Panc1 (cell line): ENCODE data around the gene CLEC16A. TPM values are rescaled to one million over a fixed set of nuclear protein-coding genes. Genes with fewer than 3 reads are reported as not detected.

ENCODE experiments used
- ATAC-seq: fragments of 200-7000 bp; cut with Tn5 transposase; 2 replicates; pipeline ENCODE4 v1.9.1; 2020; ENCODE audit warnings: mild to moderate bottlenecking, moderate library complexity
- BruUV-seq: library from RNA; stranded (reverse); fragments of 400-500 nt; replicated peaks from 2 replicates; lab custom pipeline; 2021; lab: Mats Ljungman, UMichigan
- CTCF ChIA-PET: fragments of 300-600 bp; sonication (Branson Sonifier 250); formaldehyde crosslinking; loops from one replicate; lab custom pipeline; 2022; ENCODE audit warnings: antibody characterized with exemption; lab: Charles Lee
- POLR2A ChIA-PET: fragments of 300-600 bp; sonication (Branson Sonifier 250); formaldehyde crosslinking; loops from one replicate; lab custom pipeline; 2022; ENCODE audit warnings: antibody characterized with exemption; lab: Charles Lee
- DNase-seq: peaks from one replicate; pipeline ENCODE4 v3.0.0-alpha.2; 2010; ENCODE audit warnings: low read depth, low spot score
- H3K27ac ChIP-seq: 2 replicates; pipeline ENCODE4 v1.5.1; 2011; ENCODE audit warnings: mild to moderate bottlenecking, low read length, inconsistent platforms
- H3K27me3 ChIP-seq: fragments of 200-500 bp; sonication (Bioruptor generic); 2 replicates; pipeline ENCODE4 v1.6.0; 2014; ENCODE audit warnings: low read length, inconsistent platforms; ENCODE audit not compliant: control insufficient read depth, insufficient read depth
- H3K36me3 ChIP-seq: fragments of 200-500 bp; sonication (Bioruptor generic); 2 replicates; pipeline ENCODE4 v1.5.1; 2014; ENCODE audit warnings: inconsistent platforms, mild to moderate bottlenecking, low read length, moderate library complexity; ENCODE audit not compliant: control insufficient read depth, insufficient read depth
- H3K4me1 ChIP-seq: 2 replicates; pipeline ENCODE4 v1.5.1; 2011; ENCODE audit warnings: inconsistent platforms, mild to moderate bottlenecking, low read length, moderate library complexity; ENCODE audit not compliant: control insufficient read depth, insufficient read depth
- H3K4me3 ChIP-seq, 2 experiments: 2 replicates each; pipeline ENCODE4 v1.5.1; 2011 to 2012; ENCODE audit warnings: low read depth in 2 of 2, low read length in 2 of 2, mild to moderate bottlenecking in 2 of 2, inconsistent platforms in 1 of 2, moderate library complexity in 1 of 2
- H3K9me3 ChIP-seq: fragments of 200-500 bp; sonication (Bioruptor generic); 2 replicates; pipeline ENCODE4 v1.5.1; 2014; ENCODE audit warnings: low read depth, mild to moderate bottlenecking, inconsistent platforms, low read length, moderate library complexity; ENCODE audit not compliant: control insufficient read depth, insufficient read depth
- POLR2AphosphoS5 ChIP-seq: IDR thresholded peaks from 2 replicates; pipeline ENCODE4 v1.6.1; 2012; ENCODE audit warnings: mild to moderate bottlenecking, low read depth, low read length, moderate library complexity
- SIN3A ChIP-seq: IDR thresholded peaks from 2 replicates; pipeline ENCODE4 v1.6.1; 2012; ENCODE audit warnings: low read depth, mild to moderate bottlenecking, low read length, moderate library complexity, borderline replicate concordance; ENCODE audit not compliant: insufficient read depth
- TCF7L2 ChIP-seq: IDR thresholded peaks from 2 replicates; pipeline ENCODE4 v1.6.1; 2011; ENCODE audit warnings: mild to moderate bottlenecking, low read depth, low read length, inconsistent platforms
- in situ Hi-C: cut with HindIII; loops from 2 replicates; pipeline ENCODE4 v1.10.0; 2016; ENCODE audit warnings: low sequenced_read_pairs, low pct_unique_long_range_greater_than_20kb
- intact Hi-C: fragments of 100-400 bp; cut with micrococcal nuclease; formaldehyde crosslinking; loops from one replicate; pipeline ENCODE4 v1.10.0; 2022; ENCODE audit not compliant: unreplicated experiment
- total RNA-seq: library from RNA; stranded (reverse); gene quantifications from one replicate; pipeline ENCODE4 v1.2.1, GENCODE V29; 2021; ENCODE audit not compliant: unreplicated experiment
- TF ChIP-seq, protein P1 (sequence below), 2 experiments: IDR thresholded peaks; 2 replicates each; pipeline ENCODE4 v1.6.1; 2011 to 2012; ENCODE audit warnings: low read depth in 2 of 2, control low read depth in 1 of 2, low read length in 1 of 2, mild to moderate bottlenecking in 1 of 2, moderate library complexity in 1 of 2; ENCODE audit not compliant: insufficient read depth in 1 of 2
- TF ChIP-seq, protein P2 (sequence below): fragments of 450-650 bp; IDR thresholded peaks from 2 replicates; pipeline ENCODE4 v1.5.1; 2017; ENCODE audit warnings: mild to moderate bottlenecking

The CLEC16A gene
- total RNA-seq, 1 experiment from 2014 or later, result 21.0 TPM

DNA sequence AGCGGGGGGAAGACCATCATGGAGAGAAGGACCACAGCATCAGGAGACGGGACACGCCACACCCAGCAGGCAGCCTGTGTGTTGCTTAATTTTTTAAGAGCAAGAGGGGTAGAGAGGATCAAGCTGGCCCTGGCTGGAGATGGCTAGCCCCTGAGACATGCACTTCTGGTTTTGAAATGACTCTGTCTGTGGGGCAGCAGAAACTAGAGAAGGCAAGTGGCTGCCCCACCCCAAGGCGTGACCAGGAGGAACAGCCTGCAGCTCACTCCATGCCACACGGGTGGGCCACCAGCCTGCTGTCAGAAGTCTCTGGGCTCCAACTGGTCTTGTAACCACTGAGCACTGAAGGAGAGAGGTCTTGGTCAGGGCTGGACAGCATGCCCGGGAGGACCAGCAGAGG lies 236.1 kb downstream of the CLEC16A start:
- DNase-seq (no peak), ATAC-seq (no peak)
- no peaks in the 10 kb centered on the region for H3K36me3 ChIP-seq
- in situ Hi-C loops, result no loop called here
- H3K9me3 ChIP-seq, result no peaks in the 10 kb centered on the region
- ChIA-PET CTCF (no interaction called here), POLR2A (no interaction called here)
- H3K27ac ChIP-seq, result no peak overlapping the region
- no peaks in the 10 kb centered on the region for H3K27me3 ChIP-seq
- H3K4me3 ChIP-seq, result no peak overlapping the region
- intact Hi-C loops, result no loop called here
- no peaks in the 10 kb centered on the region for H3K4me1 ChIP-seq
- TF ChIP-seq, protein P1, sequence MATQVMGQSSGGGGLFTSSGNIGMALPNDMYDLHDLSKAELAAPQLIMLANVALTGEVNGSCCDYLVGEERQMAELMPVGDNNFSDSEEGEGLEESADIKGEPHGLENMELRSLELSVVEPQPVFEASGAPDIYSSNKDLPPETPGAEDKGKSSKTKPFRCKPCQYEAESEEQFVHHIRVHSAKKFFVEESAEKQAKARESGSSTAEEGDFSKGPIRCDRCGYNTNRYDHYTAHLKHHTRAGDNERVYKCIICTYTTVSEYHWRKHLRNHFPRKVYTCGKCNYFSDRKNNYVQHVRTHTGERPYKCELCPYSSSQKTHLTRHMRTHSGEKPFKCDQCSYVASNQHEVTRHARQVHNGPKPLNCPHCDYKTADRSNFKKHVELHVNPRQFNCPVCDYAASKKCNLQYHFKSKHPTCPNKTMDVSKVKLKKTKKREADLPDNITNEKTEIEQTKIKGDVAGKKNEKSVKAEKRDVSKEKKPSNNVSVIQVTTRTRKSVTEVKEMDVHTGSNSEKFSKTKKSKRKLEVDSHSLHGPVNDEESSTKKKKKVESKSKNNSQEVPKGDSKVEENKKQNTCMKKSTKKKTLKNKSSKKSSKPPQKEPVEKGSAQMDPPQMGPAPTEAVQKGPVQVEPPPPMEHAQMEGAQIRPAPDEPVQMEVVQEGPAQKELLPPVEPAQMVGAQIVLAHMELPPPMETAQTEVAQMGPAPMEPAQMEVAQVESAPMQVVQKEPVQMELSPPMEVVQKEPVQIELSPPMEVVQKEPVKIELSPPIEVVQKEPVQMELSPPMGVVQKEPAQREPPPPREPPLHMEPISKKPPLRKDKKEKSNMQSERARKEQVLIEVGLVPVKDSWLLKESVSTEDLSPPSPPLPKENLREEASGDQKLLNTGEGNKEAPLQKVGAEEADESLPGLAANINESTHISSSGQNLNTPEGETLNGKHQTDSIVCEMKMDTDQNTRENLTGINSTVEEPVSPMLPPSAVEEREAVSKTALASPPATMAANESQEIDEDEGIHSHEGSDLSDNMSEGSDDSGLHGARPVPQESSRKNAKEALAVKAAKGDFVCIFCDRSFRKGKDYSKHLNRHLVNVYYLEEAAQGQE (IDR thresholded peaks at IDR 0.05; ENCODE audit: insufficient read depth in 1 of 2, low read depth in 2 of 2, low read length in 1 of 2), result no peak
- TF ChIP-seq, protein P2, sequence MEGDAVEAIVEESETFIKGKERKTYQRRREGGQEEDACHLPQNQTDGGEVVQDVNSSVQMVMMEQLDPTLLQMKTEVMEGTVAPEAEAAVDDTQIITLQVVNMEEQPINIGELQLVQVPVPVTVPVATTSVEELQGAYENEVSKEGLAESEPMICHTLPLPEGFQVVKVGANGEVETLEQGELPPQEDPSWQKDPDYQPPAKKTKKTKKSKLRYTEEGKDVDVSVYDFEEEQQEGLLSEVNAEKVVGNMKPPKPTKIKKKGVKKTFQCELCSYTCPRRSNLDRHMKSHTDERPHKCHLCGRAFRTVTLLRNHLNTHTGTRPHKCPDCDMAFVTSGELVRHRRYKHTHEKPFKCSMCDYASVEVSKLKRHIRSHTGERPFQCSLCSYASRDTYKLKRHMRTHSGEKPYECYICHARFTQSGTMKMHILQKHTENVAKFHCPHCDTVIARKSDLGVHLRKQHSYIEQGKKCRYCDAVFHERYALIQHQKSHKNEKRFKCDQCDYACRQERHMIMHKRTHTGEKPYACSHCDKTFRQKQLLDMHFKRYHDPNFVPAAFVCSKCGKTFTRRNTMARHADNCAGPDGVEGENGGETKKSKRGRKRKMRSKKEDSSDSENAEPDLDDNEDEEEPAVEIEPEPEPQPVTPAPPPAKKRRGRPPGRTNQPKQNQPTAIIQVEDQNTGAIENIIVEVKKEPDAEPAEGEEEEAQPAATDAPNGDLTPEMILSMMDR, result no peak
- no peak for TF ChIP-seq TCF7L2
- no peak for TF ChIP-seq POLR2AphosphoS5
- no peak for TF ChIP-seq SIN3A
- BruUV-seq, result no TSS peak

DNA sequence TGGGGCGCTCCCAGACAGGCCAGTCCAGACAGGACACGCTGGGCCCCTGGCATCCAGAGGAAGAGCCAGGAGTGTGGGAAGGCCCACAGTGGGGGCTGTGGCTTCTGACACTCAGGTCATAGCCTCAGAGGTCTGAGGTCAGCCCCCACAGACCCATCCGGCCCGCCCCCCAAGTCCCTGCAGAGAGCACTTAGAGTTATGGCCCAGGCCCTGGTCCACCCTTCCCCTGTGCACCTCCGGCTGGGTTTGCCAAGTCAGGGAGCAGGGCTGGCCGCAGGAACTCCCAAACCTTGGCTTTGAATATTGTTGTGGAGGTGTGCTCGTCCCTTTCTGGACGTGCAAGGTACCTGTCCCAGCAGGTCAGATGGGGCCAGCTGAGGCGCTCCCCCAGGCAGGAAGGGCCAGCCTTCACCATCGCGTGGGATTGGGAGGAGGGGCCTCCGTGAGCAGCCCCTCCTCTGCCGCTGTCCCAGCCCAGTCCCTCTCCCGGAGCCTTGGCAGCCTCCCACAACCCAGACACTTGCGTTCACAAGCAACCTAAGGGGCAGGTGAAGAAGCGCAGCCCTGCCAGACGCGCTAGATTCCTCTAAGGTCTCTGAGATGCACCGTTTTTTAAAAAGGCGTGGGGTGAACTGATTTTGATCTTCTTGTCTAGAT lies 237.0 kb downstream of the CLEC16A start:
- CTCF ChIA-PET, result no interaction called here
- POLR2A ChIA-PET, result no interaction called here

More for the DNA sequence above, 237.0 kb downstream of the CLEC16A start:
- intact Hi-C loops (no loop called here), in situ Hi-C loops (no loop called here)
- no peaks in the 10 kb centered on the region for H3K27me3 ChIP-seq
- no TSS peak for BruUV-seq
- TF ChIP-seq, protein P2, result no peak
- TF ChIP-seq, protein P1 (IDR thresholded peaks at IDR 0.05; ENCODE audit: insufficient read depth in 1 of 2, low read depth in 2 of 2, low read length in 1 of 2), result no peak
- TF ChIP-seq SIN3A, result no peak
- TF ChIP-seq TCF7L2, result no peak
- TF ChIP-seq POLR2AphosphoS5, result no peak
- no peaks in the 10 kb centered on the region for H3K4me1 ChIP-seq
- no peaks in the 10 kb centered on the region for H3K9me3 ChIP-seq
- no peak for ATAC-seq
- no peak overlapping the region for H3K4me3 ChIP-seq
- no peaks in the 10 kb centered on the region for H3K36me3 ChIP-seq
- H3K27ac ChIP-seq, result no peak overlapping the region
- no peak for DNase-seq
